Measurements from ENCODE around the gene SLC25A23.
"Not testable (repeated sequence)": the region's sequence is repeated elsewhere in the genome, so short reads cannot be mapped to it uniquely, and the experiment has no call there.

SLC25A23 gene

GRCh38 chr19:6459262-6460098, at the start of gene SLC25A23:
Gene SLC25A23, minus strand, starts transcription at chr19:6459792. Its CDS starts 164 bp downstream, at chr19:6459628.
- DNase-seq = peak; percentile 60

- not testable (repeated sequence) for DNase-seq
Measured at GRCh38 chr19:6508028-6508771, 48.6 kb upstream of the SLC25A23 start.

- DNase-seq = no peak
Measured at GRCh38 chr19:6503407-6504201, 44.0 kb upstream of the SLC25A23 start.

- DNase-seq = peak; percentile 46
Measured at GRCh38 chr19:6501740-6502648, 42.4 kb upstream of the SLC25A23 start, which contains the start of gene TUBB4A. Gene TUBB4A, minus strand, starts transcription at chr19:6502309. Its CDS starts 97 bp downstream, at chr19:6502212.

- DNase-seq = no peak
Measured at GRCh38 chr19:6500837-6501739, 41.5 kb upstream of the SLC25A23 start.

GRCh38 chr19:6499052-6499790, 39.6 kb upstream of the SLC25A23 start:
- DNase-seq = no peak

- DNase-seq = no peak
Measured at GRCh38 chr19:6498294-6499036, 38.9 kb upstream of the SLC25A23 start.

GRCh38 chr19:6495947-6496346, 36.4 kb upstream of the SLC25A23 start:
- DNase-seq = no peak

- DNase-seq = no peak
Measured at GRCh38 chr19:6494438-6495036, 34.9 kb upstream of the SLC25A23 start.

- no peak for DNase-seq
Measured at GRCh38 chr19:6491802-6492592, 32.4 kb upstream of the SLC25A23 start.

- no peak for DNase-seq
Measured at GRCh38 chr19:6490134-6490533, 30.5 kb upstream of the SLC25A23 start.

- DNase-seq = peak; percentile 10
Measured at GRCh38 chr19:6489278-6490061, 29.9 kb upstream of the SLC25A23 start.

- DNase-seq = no peak
Measured at GRCh38 chr19:6484831-6485230, 25.2 kb upstream of the SLC25A23 start.

GRCh38 chr19:6484230-6484629, 24.6 kb upstream of the SLC25A23 start:
- no peak for DNase-seq

- no peak for DNase-seq
Measured at GRCh38 chr19:6483235-6483634, 23.6 kb upstream of the SLC25A23 start.

GRCh38 chr19:6482343-6482686, 22.7 kb upstream of the SLC25A23 start:
- no peak for DNase-seq

All from activated naive CD4-positive, alpha-beta T cell treated with Interleukin-2 at 50 U/mL for 16 hours (primary cell).